HepG2 (cell line): ENCODE results near the gene KRTAP22-2. TPM values are rescaled to one million over a fixed set of nuclear protein-coding genes. Genes with fewer than 3 reads are reported as not detected.

Experiments used
- ATAC-seq: fragments of 200-7000 bp; cut with Tn5 transposase; 3 replicates; pipeline ENCODE4 v1.9.1; 2020; ENCODE audit warnings: mild to moderate bottlenecking, moderate library complexity
- BruUV-seq: library from RNA; stranded (reverse); fragments of 400-500 nt; replicated peaks from 2 replicates; lab custom pipeline; 2021; lab: Mats Ljungman, UMichigan
- CTCF ChIA-PET: fragments of 300-600 bp; formaldehyde crosslinking; extraction: SDS; loops from one replicate; lab custom pipeline; 2021; ENCODE audit warnings: low total read pairs, inconsistent platforms, low intra/inter-chr PET ratio; lab: Yijun Ruan, JAX
- POLR2A ChIA-PET: fragments of 350-600 bp; sonication (Branson Sonifier 250); formaldehyde crosslinking; loops from one replicate; lab custom pipeline; 2020; ENCODE audit warnings: antibody characterized with exemption, inconsistent platforms; lab: Yijun Ruan, JAX
- DNase-seq: peaks from one replicate; pipeline ENCODE4 v3.0.0-alpha.2; 2015; ENCODE audit warnings: low spot score
- FAIRE-seq: peaks from 3 replicates; lab custom pipeline; 2011; peaks lifted over from hg19 to GRCh38; lab: Jason Lieb, UNC
- H2AFZ ChIP-seq: one replicate; pipeline ENCODE4 v1.6.1; 2011; ENCODE audit warnings: low read length, inconsistent platforms
- H3K27ac ChIP-seq: fragments of 300-600 bp; 3 replicates; pipeline ENCODE4 v1.8.0; 2011; ENCODE audit warnings: mixed run types, mild to moderate bottlenecking, mixed read lengths, low read length, inconsistent platforms; ENCODE audit not compliant: insufficient read depth; ENCODE audit errors: extremely low read length
- H3K27me3 ChIP-seq, 2 experiments: fragments of 200-600 bp in 1 of 2; 2 replicates in 1 of 2; 3 replicates in 1 of 2; pipeline versions ENCODE4 v1.6.0 to v1.8.0; 2011; ENCODE audit warnings: low read length in 2 of 2, mild to moderate bottlenecking in 2 of 2, moderate library complexity in 2 of 2, inconsistent platforms in 1 of 2; ENCODE audit not compliant: insufficient read depth in 2 of 2, control insufficient read depth in 1 of 2
- H3K36me3 ChIP-seq, 2 experiments: fragments of 200-600 bp in 1 of 2; replicated peaks in 1 of 2; 2 replicates in 1 of 2; 3 replicates in 1 of 2; pipeline versions ENCODE4 v1.5.1 to v1.8.0; 2011; ENCODE audit warnings: low read length in 2 of 2, inconsistent platforms in 1 of 2; ENCODE audit not compliant: insufficient read depth in 2 of 2, control insufficient read depth in 1 of 2
- H3K4me1 ChIP-seq: 2 replicates; pipeline ENCODE4 v1.5.1; 2012; ENCODE audit warnings: low read length, inconsistent platforms; ENCODE audit not compliant: insufficient read depth
- H3K4me2 ChIP-seq: 2 replicates; pipeline ENCODE4 v1.6.0; 2011; ENCODE audit warnings: low read depth, low read length, inconsistent platforms
- H3K4me3 ChIP-seq, 3 experiments: fragments of 200-600 bp in 1 of 3; sonication (generic), shearing (Covaris generic) in 1 of 3; replicated peaks in 1 of 3; 2 replicates each; pipeline ENCODE4 v1.5.1; 2011 to 2016; ENCODE audit warnings: low read length in 3 of 3, inconsistent platforms in 2 of 3, low read depth in 2 of 3, mild to moderate bottlenecking in 2 of 3, control low read depth in 1 of 3, mixed read lengths in 1 of 3; ENCODE audit not compliant: insufficient read depth in 1 of 3
- H3K79me2 ChIP-seq: one replicate; pipeline ENCODE4 v1.6.1; 2011; ENCODE audit warnings: low read length, inconsistent platforms; ENCODE audit not compliant: insufficient read depth
- H3K9ac ChIP-seq: 2 replicates; pipeline ENCODE4 v1.6.0; 2011; ENCODE audit warnings: mild to moderate bottlenecking, low read depth, low read length, inconsistent platforms; ENCODE audit not compliant: insufficient read depth
- H3K9me3 ChIP-seq: 2 replicates; pipeline ENCODE4 v1.5.1; 2012; ENCODE audit warnings: mild to moderate bottlenecking, low read length
- H4K20me1 ChIP-seq: 2 replicates; pipeline ENCODE4 v1.6.0; 2011; ENCODE audit warnings: inconsistent platforms, mild to moderate bottlenecking, low read length, moderate library complexity; ENCODE audit not compliant: insufficient read depth
- PAX8 ChIP-seq: sonication (generic); formaldehyde crosslinking; IDR thresholded peaks from 2 replicates; pipeline ENCODE4 v1.8.0; 2022; ENCODE audit warnings: mild to moderate bottlenecking, missing genetic modification reagents, borderline replicate concordance
- SOX6 ChIP-seq, 2 experiments: fragments of 450-650 bp in 1 of 2; sonication (generic) in 1 of 2; formaldehyde crosslinking in 1 of 2; IDR thresholded peaks; 2 replicates each; pipeline versions ENCODE4 v1.4.0 to v1.6.1; 2017 to 2020; ENCODE audit warnings: antibody characterized with exemption in 1 of 2, mild to moderate bottlenecking in 1 of 2, missing genetic modification reagents in 1 of 2
- ZNF282 ChIP-seq: fragments of 450-650 bp; IDR thresholded peaks from 2 replicates; pipeline ENCODE4 v1.6.1; 2018; ENCODE audit not compliant: partially characterized antibody
- WGBS: methylation state at CpG from one replicate; pipeline ENCODE4 v1.1.6; 2017; ENCODE audit warnings: low lambda C conversion rate; 5-methylcytosine and 5-hydroxymethylcytosine counted together
- in situ Hi-C: cut with HindIII; loops from 2 replicates; pipeline ENCODE4 v1.10.0; 2017; ENCODE audit warnings: low pct_unique_long_range_greater_than_20kb; ENCODE audit not compliant: extremely low pct_ligation_motif_present
- intact Hi-C: fragments of 100-400 bp; cut with micrococcal nuclease; formaldehyde crosslinking; loops from one replicate; pipeline ENCODE4 v1.10.0; 2022; ENCODE audit not compliant: unreplicated experiment
- polyA plus RNA-seq, 8 experiments: library from polyadenylated mRNA; depleted of rRNA in 3 of 8; stranded (reverse) in 7 of 8; unstranded in 1 of 8; fragments of >200 nt; fragmentation: Illumina TruSeq in 4 of 8; extraction: Trizol in 4 of 8; gene quantifications; 2 replicates each; pipeline versions ENCODE4 v1.2.1 to v1.2.3, GENCODE V29; 2011 to 2016; ENCODE audit warnings: low read depth in 4 of 8, missing spikeins in 1 of 8, mixed read lengths in 1 of 8; ENCODE audit not compliant: insufficient read depth in 1 of 8
- total RNA-seq, 5 experiments: library from RNA; depleted of rRNA; stranded (reverse); fragments of >200 nt; fragmentation: Illumina TruSeq; extraction: Trizol; gene quantifications; 2 replicates each; pipeline ENCODE4 v1.2.3, GENCODE V29; 2016; ENCODE audit warnings: low read depth in 1 of 5
- TF ChIP-seq, protein P1 (sequence below): sonication (generic); formaldehyde crosslinking; IDR thresholded peaks from 2 replicates; pipeline ENCODE4 v1.4.0; 2020; ENCODE audit warnings: mild to moderate bottlenecking, missing genetic modification reagents
- TF ChIP-seq, protein P2 (sequence below): sonication (generic); formaldehyde crosslinking; conservative IDR thresholded peaks from 2 replicates; pipeline ENCODE4 v1.4.0; 2020; ENCODE audit warnings: missing genetic modification reagents
- TF ChIP-seq, protein P3 (sequence below): sonication (generic); formaldehyde crosslinking; IDR thresholded peaks from 2 replicates; pipeline ENCODE4 v1.4.0; 2020; ENCODE audit warnings: missing genetic modification reagents

The KRTAP22-2 gene
- total and polyA plus RNA-seq, 2 of the 13 experiments (the other 11 are each of a cell fraction or from before 2014, with no cell fraction given) = not detected

DNA sequence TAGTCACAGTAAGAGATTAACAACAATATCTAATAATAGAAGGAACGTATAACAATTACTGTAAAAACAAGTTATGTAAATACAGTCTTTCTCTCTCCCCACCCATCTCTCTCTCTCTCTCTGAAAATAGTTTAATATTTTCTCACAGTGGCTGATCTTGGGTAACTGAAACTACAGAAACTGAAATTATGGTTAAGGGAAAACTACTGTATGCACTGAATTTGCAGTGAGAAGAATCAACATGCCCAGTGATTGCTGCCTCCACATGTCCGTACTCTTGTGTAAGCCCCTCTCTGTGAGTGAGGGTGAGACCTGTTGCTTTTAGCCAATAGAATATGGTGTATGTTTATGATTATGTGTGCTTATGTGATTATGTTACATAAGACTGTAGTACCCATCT is 21.9 kb upstream of the KRTAP22-2 start:
- Histone ChIP-seq H3K9me3 (peaks cover 93% of the 10 kb centered on the region), H3K4me1 (no peaks in the 10 kb centered on the region), H3K4me3 (no peak overlapping the region), H3K79me2 (no peaks in the 10 kb centered on the region), H3K27me3 (no peaks in the 10 kb centered on the region), H3K4me2 (no peak overlapping the region), H3K27ac (no peak overlapping the region), H3K36me3 (no peaks in the 10 kb centered on the region), H2AFZ (no peak overlapping the region), H4K20me1 (no peaks in the 10 kb centered on the region), H3K9ac (no peak overlapping the region)
- CTCF ChIA-PET = no interaction called here
- BruUV-seq = no TSS peak
- FAIRE-seq (no peak), DNase-seq (no peak), ATAC-seq (no peak)
- intact Hi-C loops (no loop called here), in situ Hi-C loops (no loop called here)
- 33% methylated on average over 2 of the region's 2 CpGs for WGBS
- POLR2A ChIA-PET = no interaction called here
- TF ChIP-seq ZNF282 = no peak
- TF ChIP-seq, protein P1, sequence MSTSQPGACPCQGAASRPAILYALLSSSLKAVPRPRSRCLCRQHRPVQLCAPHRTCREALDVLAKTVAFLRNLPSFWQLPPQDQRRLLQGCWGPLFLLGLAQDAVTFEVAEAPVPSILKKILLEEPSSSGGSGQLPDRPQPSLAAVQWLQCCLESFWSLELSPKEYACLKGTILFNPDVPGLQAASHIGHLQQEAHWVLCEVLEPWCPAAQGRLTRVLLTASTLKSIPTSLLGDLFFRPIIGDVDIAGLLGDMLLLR (CRISPR knock-in tag) = no peak
- TF ChIP-seq, protein P2, sequence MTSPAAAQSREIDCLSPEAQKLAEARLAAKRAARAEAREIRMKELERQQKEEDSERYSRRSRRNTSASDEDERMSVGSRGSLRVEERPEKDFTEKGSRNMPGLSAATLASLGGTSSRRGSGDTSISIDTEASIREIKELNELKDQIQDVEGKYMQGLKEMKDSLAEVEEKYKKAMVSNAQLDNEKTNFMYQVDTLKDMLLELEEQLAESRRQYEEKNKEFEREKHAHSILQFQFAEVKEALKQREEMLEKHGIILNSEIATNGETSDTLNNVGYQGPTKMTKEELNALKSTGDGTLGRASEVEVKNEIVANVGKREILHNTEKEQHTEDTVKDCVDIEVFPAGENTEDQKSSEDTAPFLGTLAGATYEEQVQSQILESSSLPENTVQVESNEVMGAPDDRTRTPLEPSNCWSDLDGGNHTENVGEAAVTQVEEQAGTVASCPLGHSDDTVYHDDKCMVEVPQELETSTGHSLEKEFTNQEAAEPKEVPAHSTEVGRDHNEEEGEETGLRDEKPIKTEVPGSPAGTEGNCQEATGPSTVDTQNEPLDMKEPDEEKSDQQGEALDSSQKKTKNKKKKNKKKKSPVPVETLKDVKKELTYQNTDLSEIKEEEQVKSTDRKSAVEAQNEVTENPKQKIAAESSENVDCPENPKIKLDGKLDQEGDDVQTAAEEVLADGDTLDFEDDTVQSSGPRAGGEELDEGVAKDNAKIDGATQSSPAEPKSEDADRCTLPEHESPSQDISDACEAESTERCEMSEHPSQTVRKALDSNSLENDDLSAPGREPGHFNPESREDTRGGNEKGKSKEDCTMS (CRISPR knock-in tag) = no peak
- no peak for TF ChIP-seq PAX8 (CRISPR knock-in tag)
- TF ChIP-seq, protein P3, sequence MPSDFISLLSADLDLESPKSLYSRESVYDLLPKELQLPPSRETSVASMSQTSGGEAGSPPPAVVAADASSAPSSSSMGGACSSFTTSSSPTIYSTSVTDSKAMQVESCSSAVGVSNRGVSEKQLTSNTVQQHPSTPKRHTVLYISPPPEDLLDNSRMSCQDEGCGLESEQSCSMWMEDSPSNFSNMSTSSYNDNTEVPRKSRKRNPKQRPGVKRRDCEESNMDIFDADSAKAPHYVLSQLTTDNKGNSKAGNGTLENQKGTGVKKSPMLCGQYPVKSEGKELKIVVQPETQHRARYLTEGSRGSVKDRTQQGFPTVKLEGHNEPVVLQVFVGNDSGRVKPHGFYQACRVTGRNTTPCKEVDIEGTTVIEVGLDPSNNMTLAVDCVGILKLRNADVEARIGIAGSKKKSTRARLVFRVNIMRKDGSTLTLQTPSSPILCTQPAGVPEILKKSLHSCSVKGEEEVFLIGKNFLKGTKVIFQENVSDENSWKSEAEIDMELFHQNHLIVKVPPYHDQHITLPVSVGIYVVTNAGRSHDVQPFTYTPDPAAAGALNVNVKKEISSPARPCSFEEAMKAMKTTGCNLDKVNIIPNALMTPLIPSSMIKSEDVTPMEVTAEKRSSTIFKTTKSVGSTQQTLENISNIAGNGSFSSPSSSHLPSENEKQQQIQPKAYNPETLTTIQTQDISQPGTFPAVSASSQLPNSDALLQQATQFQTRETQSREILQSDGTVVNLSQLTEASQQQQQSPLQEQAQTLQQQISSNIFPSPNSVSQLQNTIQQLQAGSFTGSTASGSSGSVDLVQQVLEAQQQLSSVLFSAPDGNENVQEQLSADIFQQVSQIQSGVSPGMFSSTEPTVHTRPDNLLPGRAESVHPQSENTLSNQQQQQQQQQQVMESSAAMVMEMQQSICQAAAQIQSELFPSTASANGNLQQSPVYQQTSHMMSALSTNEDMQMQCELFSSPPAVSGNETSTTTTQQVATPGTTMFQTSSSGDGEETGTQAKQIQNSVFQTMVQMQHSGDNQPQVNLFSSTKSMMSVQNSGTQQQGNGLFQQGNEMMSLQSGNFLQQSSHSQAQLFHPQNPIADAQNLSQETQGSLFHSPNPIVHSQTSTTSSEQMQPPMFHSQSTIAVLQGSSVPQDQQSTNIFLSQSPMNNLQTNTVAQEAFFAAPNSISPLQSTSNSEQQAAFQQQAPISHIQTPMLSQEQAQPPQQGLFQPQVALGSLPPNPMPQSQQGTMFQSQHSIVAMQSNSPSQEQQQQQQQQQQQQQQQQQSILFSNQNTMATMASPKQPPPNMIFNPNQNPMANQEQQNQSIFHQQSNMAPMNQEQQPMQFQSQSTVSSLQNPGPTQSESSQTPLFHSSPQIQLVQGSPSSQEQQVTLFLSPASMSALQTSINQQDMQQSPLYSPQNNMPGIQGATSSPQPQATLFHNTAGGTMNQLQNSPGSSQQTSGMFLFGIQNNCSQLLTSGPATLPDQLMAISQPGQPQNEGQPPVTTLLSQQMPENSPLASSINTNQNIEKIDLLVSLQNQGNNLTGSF = no peak
- no peak for TF ChIP-seq SOX6 (IDR thresholded peaks at IDR 0.05)
- TF ChIP-seq SOX6 (CRISPR knock-in tag; IDR thresholded peaks at IDR 0.05) = no peak
